Esophagus (tissue), 2 donors: ENCODE data around the gene SLC6A18. TPM values are rescaled to one million over a fixed set of nuclear protein-coding genes. Genes with fewer than 3 reads are reported as not detected.
"Not testable (repeated sequence)": the region's sequence is repeated elsewhere in the genome, so short reads cannot be mapped to it uniquely, and the experiment has no call there.

Experiments used
- H3K27ac ChIP-seq, 2 donors: one replicate each; pipeline ENCODE4 v1.5.1; 2013; ENCODE audit warnings: low read depth in 2 of 2, mild to moderate bottlenecking in 2 of 2, inconsistent platforms in 1 of 2, low read length in 1 of 2, moderate library complexity in 1 of 2
- H3K27me3 ChIP-seq, 2 donors: one replicate each; pipeline ENCODE4 v1.6.1; 2013; ENCODE audit warnings: low read length in 2 of 2, control low read depth in 1 of 2, mild to moderate bottlenecking in 1 of 2; ENCODE audit not compliant: insufficient read depth in 2 of 2, control insufficient read depth in 1 of 2
- H3K36me3 ChIP-seq, 2 donors: one replicate each; pipeline ENCODE4 v1.6.1; 2013; ENCODE audit warnings: low read length in 1 of 2; ENCODE audit not compliant: control insufficient read depth in 2 of 2, insufficient read depth in 2 of 2
- H3K4me1 ChIP-seq, 2 donors: one replicate each; pipeline ENCODE4 v1.6.1; 2013; ENCODE audit warnings: low read length in 1 of 2; ENCODE audit not compliant: control insufficient read depth in 2 of 2, insufficient read depth in 2 of 2
- H3K4me3 ChIP-seq, 2 donors: one replicate each; pipeline ENCODE4 v1.5.1; 2013; ENCODE audit warnings: low read length in 2 of 2, mild to moderate bottlenecking in 2 of 2, low read depth in 1 of 2, moderate library complexity in 1 of 2
- H3K9me3 ChIP-seq, 2 donors: one replicate each; pipeline ENCODE4 v1.6.1; 2013; ENCODE audit warnings: mild to moderate bottlenecking in 2 of 2, low read depth in 1 of 2, low read length in 1 of 2, moderate library complexity in 1 of 2; ENCODE audit not compliant: control insufficient read depth in 2 of 2, insufficient read depth in 1 of 2
- WGBS, 2 donors: extraction: QIAGEN DNeasy Blood & Tissue Kit; methylation state at CpG; one replicate each; pipeline ENCODE4 v1.1.7; 2013; 5-methylcytosine and 5-hydroxymethylcytosine counted together
- polyA plus RNA-seq, 2 donors: library from polyadenylated mRNA; stranded (reverse); fragments of 200-250 nt; gene quantifications; one replicate each; pipeline ENCODE4 v1.2.3, GENCODE V29; 2013
- donor health status: healthy with polysubstance abuse.
- donor health status: Bipolar disorder and iron deficiency.

The SLC6A18 gene
- polyA plus RNA-seq, 2 donors = not detected

- Histone ChIP-seq H3K4me1 (no peaks in the 10 kb centered on the region), H3K4me3 (no peak overlapping the region), H3K9me3 (no peaks in the 10 kb centered on the region), H3K27ac (no peak overlapping the region), H3K36me3 (no peaks in the 10 kb centered on the region), H3K27me3 (peaks cover 0 to 3% of the 10 kb centered on the region in 2 donors)
- 35 to 40% methylated on average over 14 of the region's 14 CpGs for WGBS, 2 donors
Observed at GRCh38 chr5:1227667-1228066, 2.5 kb downstream of the SLC6A18 start.

- H3K4me3 ChIP-seq = no peak overlapping the region
- no peak overlapping the region for H3K27ac ChIP-seq
- no peaks in the 10 kb centered on the region for H3K36me3 ChIP-seq
- peaks cover 0 to 3% of the 10 kb centered on the region in 2 donors for H3K27me3 ChIP-seq
- H3K4me1 ChIP-seq = no peaks in the 10 kb centered on the region
- 54 to 65% methylated on average over 15 of the region's 15 CpGs for WGBS, 2 donors
- no peaks in the 10 kb centered on the region for H3K9me3 ChIP-seq
Observed at GRCh38 chr5:1228120-1228519, 2.9 kb downstream of the SLC6A18 start.

GRCh38 chr5:1229023-1229422 lies 3.8 kb downstream of the SLC6A18 start:
- not testable (repeated sequence) for H3K4me3 ChIP-seq, H3K27ac ChIP-seq, H3K36me3 ChIP-seq, H3K27me3 ChIP-seq, H3K9me3 ChIP-seq, H3K4me1 ChIP-seq
- 76 to 82% methylated on average over 11 of the region's 11 CpGs for WGBS, 2 donors

- H3K36me3 ChIP-seq = no peaks in the 10 kb centered on the region
- peaks cover 0 to 3% of the 10 kb centered on the region in 2 donors for H3K27me3 ChIP-seq
- H3K4me3 ChIP-seq = no peak overlapping the region
- 27 to 44% methylated on average over 5 to 7 of the region's 7 CpGs for WGBS, 2 donors
- no peaks in the 10 kb centered on the region for H3K4me1 ChIP-seq
- peaks cover 0 to 4% of the 10 kb centered on the region in 2 donors for H3K9me3 ChIP-seq
- no peak overlapping the region for H3K27ac ChIP-seq
Observed at GRCh38 chr5:1229822-1230221, 4.6 kb downstream of the SLC6A18 start.

- 82 to 84% methylated on average over 17 of the region's 17 CpGs for WGBS, 2 donors
- Histone ChIP-seq H3K4me3 (no peak overlapping the region), H3K27ac (no peak overlapping the region), H3K27me3 (peaks cover 0 to 3% of the 10 kb centered on the region in 2 donors), H3K36me3 (no peaks in the 10 kb centered on the region), H3K4me1 (no peaks in the 10 kb centered on the region), H3K9me3 (peaks cover 6 to 11% of the 10 kb centered on the region in 2 donors)
Observed at GRCh38 chr5:1230551-1230950, 5.4 kb downstream of the SLC6A18 start.

GRCh38 chr5:1231354-1231905 lies 6.2 kb downstream of the SLC6A18 start:
- H3K36me3 ChIP-seq = no peaks in the 10 kb centered on the region
- H3K27ac ChIP-seq = no peak overlapping the region
- WGBS, 2 donors = 65 to 67% methylated on average over 13 of the region's 13 CpGs
- no peak overlapping the region for H3K4me3 ChIP-seq
- peaks cover 7 to 13% of the 10 kb centered on the region in 2 donors for H3K9me3 ChIP-seq
- no peaks in the 10 kb centered on the region for H3K4me1 ChIP-seq
- peaks cover 0 to 3% of the 10 kb centered on the region in 2 donors for H3K27me3 ChIP-seq

- WGBS, 2 donors = 88 to 90% methylated on average over 25 of the region's 25 CpGs
- no peak overlapping the region for H3K27ac ChIP-seq
- H3K4me3 ChIP-seq = no peak overlapping the region
- peaks cover 8 to 16% of the 10 kb centered on the region in 2 donors for H3K9me3 ChIP-seq
- peaks cover 0 to 3% of the 10 kb centered on the region in 2 donors for H3K27me3 ChIP-seq
- no peaks in the 10 kb centered on the region for H3K36me3 ChIP-seq
- no peaks in the 10 kb centered on the region for H3K4me1 ChIP-seq
Observed at GRCh38 chr5:1232780-1233179, 7.6 kb downstream of the SLC6A18 start.

- Histone ChIP-seq H3K4me1 (peaks cover 0 to 5% of the 10 kb centered on the region in 2 donors), H3K36me3 (no peaks in the 10 kb centered on the region), H3K9me3 (peaks cover 8 to 16% of the 10 kb centered on the region in 2 donors), H3K27ac (no peak overlapping the region), H3K27me3 (no peaks in the 10 kb centered on the region), H3K4me3 (no peak overlapping the region)
- 77 to 81% methylated on average over 8 of the region's 8 CpGs for WGBS, 2 donors
Observed at GRCh38 chr5:1235379-1235778, 10.2 kb downstream of the SLC6A18 start.

- Histone ChIP-seq H3K27me3 (no peaks in the 10 kb centered on the region), H3K36me3 (no peaks in the 10 kb centered on the region), H3K9me3 (peaks cover 8 to 16% of the 10 kb centered on the region in 2 donors), H3K4me3 (no peak overlapping the region), H3K4me1 (peaks cover 0 to 5% of the 10 kb centered on the region in 2 donors), H3K27ac (no peak overlapping the region)
- 89 to 93% methylated on average over 1 of the region's 1 CpG for WGBS, 2 donors
Observed at GRCh38 chr5:1235838-1236237, 10.7 kb downstream of the SLC6A18 start.

GRCh38 chr5:1239505-1240251 lies 14.5 kb downstream of the SLC6A18 start:
- Histone ChIP-seq H3K27me3 (no peaks in the 10 kb centered on the region), H3K9me3 (peaks cover 8 to 12% of the 10 kb centered on the region in 2 donors), H3K4me3 (no peak overlapping the region), H3K36me3 (no peaks in the 10 kb centered on the region), H3K4me1 (peaks cover 0 to 5% of the 10 kb centered on the region in 2 donors), H3K27ac (no peak overlapping the region)
- 63 to 64% methylated on average over 22 of the region's 22 CpGs for WGBS, 2 donors
